ENCODE results near the gene SEPTIN10. TPM values are rescaled to one million over a fixed set of nuclear protein-coding genes. Genes with fewer than 3 reads are reported as not detected.
"Not testable (repeated sequence)": the region's sequence is repeated elsewhere in the genome, so short reads cannot be mapped to it uniquely, and the experiment has no call there.

The SEPTIN10 gene
- total RNA-seq, 1 experiment from 2014 or later, result 113 TPM

DNA sequence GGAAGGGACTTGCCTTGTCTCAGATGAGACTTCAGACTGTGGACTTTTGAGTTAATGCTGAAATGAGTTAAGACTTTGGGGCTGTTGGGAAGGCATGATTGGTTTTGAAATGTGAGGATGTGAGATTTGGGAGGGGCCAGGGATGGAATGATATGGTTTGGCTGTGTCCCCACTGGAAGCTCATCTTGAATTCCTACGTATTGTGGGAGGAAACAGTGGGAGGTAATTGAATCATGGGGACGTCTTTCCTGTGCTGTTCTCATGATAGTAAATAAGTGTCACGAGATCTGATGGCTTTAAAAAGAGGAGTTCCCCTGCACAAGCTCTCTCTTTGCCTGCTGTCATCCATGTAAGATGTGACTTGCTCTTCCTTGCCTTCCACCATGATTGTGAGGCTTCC is 77.2 kb downstream of the SEPTIN10 start:
- H3K9me3 ChIP-seq (ENCODE audit: control insufficient read depth in 1 of 2, insufficient read depth in 1 of 2, low read depth in 1 of 2, low read length in 2 of 2); ATAC-seq; H3K4me2 ChIP-seq (ENCODE audit: low read length); BruUV-seq (replicated peaks); POLR2A ChIA-PET; CTCF ChIA-PET; H3K27me3 ChIP-seq (ENCODE audit: insufficient read depth, low read length); intact Hi-C loops (cut with micrococcal nuclease); RAD21 ChIA-PET (ENCODE audit: low non-redundant PET in 1 of 2, low total read pairs in 2 of 2, uncharacterized antibody in 2 of 2, unreplicated experiment in 2 of 2); H4K20me1 ChIP-seq (ENCODE audit: insufficient read depth); H3K9ac ChIP-seq (ENCODE audit: low read length); H3K36me3 ChIP-seq (ENCODE audit: control insufficient read depth in 1 of 2, insufficient read depth in 2 of 2, low read length in 2 of 2); DNase-seq (ENCODE audit: low read depth, low spot score); H2AFZ ChIP-seq (ENCODE audit: low read depth, low read length, poor library complexity, severe bottlenecking); H3K4me1 ChIP-seq (ENCODE audit: control insufficient read depth in 1 of 2, insufficient read depth in 2 of 2, low read length in 2 of 2); H3K9me2 ChIP-seq (ENCODE audit: insufficient read depth); H3K4me3 ChIP-seq (replicated peaks in 1 of 2; ENCODE audit: low read depth in 1 of 2, low read length in 2 of 2); H3K27ac ChIP-seq (ENCODE audit: low read depth, low read length); H3K79me2 ChIP-seq (ENCODE audit: insufficient read depth, low read length): not testable (repeated sequence)

DNA sequence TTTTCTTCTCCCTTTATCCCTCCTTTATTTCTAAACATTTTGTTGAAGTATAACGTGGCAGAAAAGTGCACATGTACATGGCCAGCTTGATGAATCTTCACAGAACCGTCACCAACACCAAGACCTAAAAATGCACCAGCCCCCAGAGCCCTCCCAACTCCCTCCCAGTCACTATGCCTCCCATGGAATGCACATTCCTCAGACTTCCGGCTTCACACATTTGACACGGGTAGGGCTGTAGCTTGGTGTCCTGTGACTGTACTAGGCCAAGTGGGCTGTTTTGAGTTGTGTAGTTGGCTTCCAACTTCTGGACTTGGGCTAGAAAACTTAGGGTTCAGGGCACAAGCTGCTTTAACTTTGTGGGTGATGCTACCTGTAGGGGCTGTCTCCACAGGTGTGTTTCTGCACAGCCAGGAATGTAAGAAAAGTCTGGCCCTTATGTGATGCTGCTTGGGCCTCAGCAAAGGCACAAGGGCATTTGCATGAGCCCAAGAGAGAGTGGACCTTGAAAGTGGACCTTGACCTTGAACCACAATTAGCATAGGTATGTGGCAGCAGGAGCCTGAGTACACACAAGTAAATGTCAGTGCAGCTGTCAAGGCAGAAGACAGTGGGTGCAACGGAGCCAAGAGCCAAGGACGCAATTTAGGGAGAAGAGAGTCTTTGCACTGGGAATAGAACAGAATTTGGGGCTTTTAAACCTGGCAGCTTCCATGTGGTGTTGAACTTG is 78.4 kb downstream of the SEPTIN10 start:
- Histone ChIP-seq H3K79me2 (ENCODE audit: insufficient read depth, low read length) (no peaks in the 10 kb centered on the region), H3K27me3 (ENCODE audit: insufficient read depth, low read length) (no peaks in the 10 kb centered on the region; the same call in 1 of the 2 replicates), H3K4me3 (replicated peaks in 1 of 2; ENCODE audit: low read depth in 1 of 2, low read length in 2 of 2) (no peak overlapping the region), H3K9me3 (ENCODE audit: control insufficient read depth in 1 of 2, insufficient read depth in 1 of 2, low read depth in 1 of 2, low read length in 2 of 2) (no peaks in the 10 kb centered on the region), H3K9me2 (ENCODE audit: insufficient read depth) (no peaks in the 10 kb centered on the region), H3K36me3 (ENCODE audit: control insufficient read depth in 1 of 2, insufficient read depth in 2 of 2, low read length in 2 of 2) (no peaks in the 10 kb centered on the region), H3K27ac (ENCODE audit: low read depth, low read length) (no peak overlapping the region), H3K9ac (ENCODE audit: low read length) (no peak overlapping the region), H3K4me2 (ENCODE audit: low read length) (no peak overlapping the region), H2AFZ (ENCODE audit: low read depth, low read length, poor library complexity, severe bottlenecking) (no peak overlapping the region), H3K4me1 (ENCODE audit: control insufficient read depth in 1 of 2, insufficient read depth in 2 of 2, low read length in 2 of 2) (no peaks in the 10 kb centered on the region), H4K20me1 (ENCODE audit: insufficient read depth) (no peaks in the 10 kb centered on the region)
- intact Hi-C loops (cut with micrococcal nuclease), result no loop called here
- POLR2A ChIA-PET, result no interaction called here
- no peak for DNase-seq (ENCODE audit: low read depth, low spot score)
- no peak for ATAC-seq
- CTCF ChIA-PET, result no interaction called here
- RAD21 ChIA-PET (ENCODE audit: low non-redundant PET in 1 of 2, low total read pairs in 2 of 2, uncharacterized antibody in 2 of 2, unreplicated experiment in 2 of 2), result no interaction called here
- no TSS peak for BruUV-seq (replicated peaks)
- TF ChIP-seq RAD21 (IDR thresholded peaks at IDR 0.05; ENCODE audit: low read depth) (no peak), ELF1 (IDR thresholded peaks at IDR 0.05; ENCODE audit: borderline replicate concordance, low read depth) (no peak), CEBPB (IDR thresholded peaks at IDR 0.05; ENCODE audit: low read depth) (no peak), EZH2 (IDR thresholded peaks at IDR 0.05) (no peak), POLR2A (IDR thresholded peaks at IDR 0.05; ENCODE audit: borderline replicate concordance, extremely low read depth, insufficient read depth, insufficient read length) (no peak), TCF7L2 (IDR thresholded peaks at IDR 0.05; ENCODE audit: borderline replicate concordance, extremely low read depth, insufficient read depth, insufficient read length) (no peak), YY1 (IDR thresholded peaks at IDR 0.05; ENCODE audit: extremely low read depth, insufficient replicate concordance, low read depth, low read length) (no peak), EZH2phosphoT487 (IDR thresholded peaks at IDR 0.05; ENCODE audit: borderline replicate concordance) (no peak), SRF (IDR thresholded peaks at IDR 0.05; ENCODE audit: low read depth) (no peak), ZNF274 (IDR thresholded peaks at IDR 0.05; ENCODE audit: low read depth, low read length) (no peak), SP1 (IDR thresholded peaks at IDR 0.05; ENCODE audit: low read depth) (no peak)
- TF ChIP-seq, protein P1, sequence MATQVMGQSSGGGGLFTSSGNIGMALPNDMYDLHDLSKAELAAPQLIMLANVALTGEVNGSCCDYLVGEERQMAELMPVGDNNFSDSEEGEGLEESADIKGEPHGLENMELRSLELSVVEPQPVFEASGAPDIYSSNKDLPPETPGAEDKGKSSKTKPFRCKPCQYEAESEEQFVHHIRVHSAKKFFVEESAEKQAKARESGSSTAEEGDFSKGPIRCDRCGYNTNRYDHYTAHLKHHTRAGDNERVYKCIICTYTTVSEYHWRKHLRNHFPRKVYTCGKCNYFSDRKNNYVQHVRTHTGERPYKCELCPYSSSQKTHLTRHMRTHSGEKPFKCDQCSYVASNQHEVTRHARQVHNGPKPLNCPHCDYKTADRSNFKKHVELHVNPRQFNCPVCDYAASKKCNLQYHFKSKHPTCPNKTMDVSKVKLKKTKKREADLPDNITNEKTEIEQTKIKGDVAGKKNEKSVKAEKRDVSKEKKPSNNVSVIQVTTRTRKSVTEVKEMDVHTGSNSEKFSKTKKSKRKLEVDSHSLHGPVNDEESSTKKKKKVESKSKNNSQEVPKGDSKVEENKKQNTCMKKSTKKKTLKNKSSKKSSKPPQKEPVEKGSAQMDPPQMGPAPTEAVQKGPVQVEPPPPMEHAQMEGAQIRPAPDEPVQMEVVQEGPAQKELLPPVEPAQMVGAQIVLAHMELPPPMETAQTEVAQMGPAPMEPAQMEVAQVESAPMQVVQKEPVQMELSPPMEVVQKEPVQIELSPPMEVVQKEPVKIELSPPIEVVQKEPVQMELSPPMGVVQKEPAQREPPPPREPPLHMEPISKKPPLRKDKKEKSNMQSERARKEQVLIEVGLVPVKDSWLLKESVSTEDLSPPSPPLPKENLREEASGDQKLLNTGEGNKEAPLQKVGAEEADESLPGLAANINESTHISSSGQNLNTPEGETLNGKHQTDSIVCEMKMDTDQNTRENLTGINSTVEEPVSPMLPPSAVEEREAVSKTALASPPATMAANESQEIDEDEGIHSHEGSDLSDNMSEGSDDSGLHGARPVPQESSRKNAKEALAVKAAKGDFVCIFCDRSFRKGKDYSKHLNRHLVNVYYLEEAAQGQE (IDR thresholded peaks at IDR 0.05; ENCODE audit: low read depth), result no peak
- TF ChIP-seq, protein P2, sequence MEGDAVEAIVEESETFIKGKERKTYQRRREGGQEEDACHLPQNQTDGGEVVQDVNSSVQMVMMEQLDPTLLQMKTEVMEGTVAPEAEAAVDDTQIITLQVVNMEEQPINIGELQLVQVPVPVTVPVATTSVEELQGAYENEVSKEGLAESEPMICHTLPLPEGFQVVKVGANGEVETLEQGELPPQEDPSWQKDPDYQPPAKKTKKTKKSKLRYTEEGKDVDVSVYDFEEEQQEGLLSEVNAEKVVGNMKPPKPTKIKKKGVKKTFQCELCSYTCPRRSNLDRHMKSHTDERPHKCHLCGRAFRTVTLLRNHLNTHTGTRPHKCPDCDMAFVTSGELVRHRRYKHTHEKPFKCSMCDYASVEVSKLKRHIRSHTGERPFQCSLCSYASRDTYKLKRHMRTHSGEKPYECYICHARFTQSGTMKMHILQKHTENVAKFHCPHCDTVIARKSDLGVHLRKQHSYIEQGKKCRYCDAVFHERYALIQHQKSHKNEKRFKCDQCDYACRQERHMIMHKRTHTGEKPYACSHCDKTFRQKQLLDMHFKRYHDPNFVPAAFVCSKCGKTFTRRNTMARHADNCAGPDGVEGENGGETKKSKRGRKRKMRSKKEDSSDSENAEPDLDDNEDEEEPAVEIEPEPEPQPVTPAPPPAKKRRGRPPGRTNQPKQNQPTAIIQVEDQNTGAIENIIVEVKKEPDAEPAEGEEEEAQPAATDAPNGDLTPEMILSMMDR (IDR thresholded peaks at IDR 0.05 in 2 of 3, conservative IDR thresholded peaks at IDR 0.05 in 1 of 3; ENCODE audit: borderline replicate concordance in 1 of 3, insufficient read depth in 1 of 3, low read depth in 2 of 3, low read length in 2 of 3), result no peak
